AG09319 (cell line): Measurements from ENCODE around the gene LIF.
"Not testable (repeated sequence)": the region's sequence is repeated elsewhere in the genome, so short reads cannot be mapped to it uniquely, and the experiment has no call there.

Experiments
- DNase-seq: peaks from one replicate; pipeline ENCODE4 v3.0.0-alpha.2; 2010; ENCODE audit warnings: low read depth; ENCODE audit errors: extremely low read depth
- TF ChIP-seq, protein P1 (sequence below): IDR thresholded peaks from 2 replicates; pipeline ENCODE4 v1.5.1; 2011; ENCODE audit warnings: low read depth, mild to moderate bottlenecking, inconsistent platforms, low read length, moderate library complexity

Gene LIF

DNA sequence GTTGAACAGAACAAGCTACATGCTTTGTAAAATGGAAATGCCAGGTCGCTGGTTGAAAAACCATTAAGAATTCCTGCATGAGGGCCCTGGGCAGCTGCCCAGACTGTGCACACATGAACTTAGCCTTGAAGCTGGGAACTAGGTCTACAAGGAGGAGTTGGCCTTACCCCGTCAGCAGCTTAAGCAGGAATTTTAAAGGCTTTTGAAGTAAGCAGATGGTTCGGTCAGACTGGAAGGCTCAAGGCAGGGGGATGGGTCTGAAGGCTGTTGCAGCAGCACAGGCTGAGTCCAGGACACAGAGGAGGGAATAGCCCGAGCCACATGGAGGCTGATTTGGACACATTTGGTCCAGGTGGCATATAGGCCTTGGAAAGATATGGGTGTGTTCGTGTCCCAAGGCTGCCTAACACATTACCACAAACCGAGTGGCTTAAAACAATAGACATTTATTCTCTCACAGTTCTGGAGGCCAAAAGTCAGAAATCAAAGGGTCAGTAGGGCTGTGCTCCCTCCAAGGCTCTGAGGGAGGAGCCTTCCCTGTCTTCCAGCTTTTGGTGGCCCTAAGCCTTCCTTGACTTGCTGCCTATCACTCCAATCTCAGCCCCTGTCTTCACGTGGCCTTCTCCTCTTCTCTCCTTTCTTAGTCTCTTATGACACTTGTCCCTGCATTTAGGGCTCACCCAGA, 11.6 kb downstream of the LIF start:
- TF ChIP-seq, protein P1, sequence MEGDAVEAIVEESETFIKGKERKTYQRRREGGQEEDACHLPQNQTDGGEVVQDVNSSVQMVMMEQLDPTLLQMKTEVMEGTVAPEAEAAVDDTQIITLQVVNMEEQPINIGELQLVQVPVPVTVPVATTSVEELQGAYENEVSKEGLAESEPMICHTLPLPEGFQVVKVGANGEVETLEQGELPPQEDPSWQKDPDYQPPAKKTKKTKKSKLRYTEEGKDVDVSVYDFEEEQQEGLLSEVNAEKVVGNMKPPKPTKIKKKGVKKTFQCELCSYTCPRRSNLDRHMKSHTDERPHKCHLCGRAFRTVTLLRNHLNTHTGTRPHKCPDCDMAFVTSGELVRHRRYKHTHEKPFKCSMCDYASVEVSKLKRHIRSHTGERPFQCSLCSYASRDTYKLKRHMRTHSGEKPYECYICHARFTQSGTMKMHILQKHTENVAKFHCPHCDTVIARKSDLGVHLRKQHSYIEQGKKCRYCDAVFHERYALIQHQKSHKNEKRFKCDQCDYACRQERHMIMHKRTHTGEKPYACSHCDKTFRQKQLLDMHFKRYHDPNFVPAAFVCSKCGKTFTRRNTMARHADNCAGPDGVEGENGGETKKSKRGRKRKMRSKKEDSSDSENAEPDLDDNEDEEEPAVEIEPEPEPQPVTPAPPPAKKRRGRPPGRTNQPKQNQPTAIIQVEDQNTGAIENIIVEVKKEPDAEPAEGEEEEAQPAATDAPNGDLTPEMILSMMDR, result no peak
- no peak for DNase-seq

DNA sequence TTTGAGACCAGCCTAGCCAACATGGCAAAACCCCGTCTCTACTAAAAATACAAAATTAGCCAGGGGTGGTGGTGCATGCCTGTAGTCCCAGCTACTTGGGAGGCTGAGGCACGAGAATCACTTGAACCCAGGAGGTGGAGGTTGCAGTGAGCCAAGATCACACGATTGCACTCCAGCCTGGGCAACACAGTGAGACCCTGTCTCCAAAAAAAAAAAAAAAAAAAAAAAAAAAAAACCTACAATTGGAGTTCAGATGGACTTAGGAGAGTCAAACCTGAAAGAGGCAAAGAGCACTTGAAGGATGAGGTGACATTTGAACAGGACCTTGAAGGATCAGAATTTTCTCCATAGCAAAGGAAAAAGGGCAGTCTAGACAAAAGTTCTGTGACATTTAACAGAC, 12.2 kb downstream of the LIF start:
- not testable (repeated sequence) for DNase-seq

DNA sequence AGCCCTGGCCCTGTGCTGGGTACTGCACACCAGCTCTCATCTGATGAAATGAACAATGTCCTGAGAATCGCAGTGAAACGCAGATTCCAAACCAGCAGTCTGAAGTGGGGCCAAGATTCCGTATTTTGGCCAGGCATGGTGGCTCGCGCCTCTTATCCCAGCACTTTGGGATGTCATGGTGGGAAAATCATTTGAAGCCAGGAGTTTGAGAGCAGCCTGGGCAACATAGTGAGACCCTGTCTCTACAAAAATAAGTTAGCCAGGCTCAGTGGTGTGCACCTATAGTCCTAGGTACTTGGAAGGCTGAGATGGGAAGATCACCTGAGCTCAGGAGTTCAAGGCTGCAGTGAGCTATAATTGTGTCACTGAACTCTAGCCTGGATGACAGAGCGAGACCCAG, 13.0 kb downstream of the LIF start:
- DNase-seq, result no peak
- TF ChIP-seq, protein P1, result no peak

DNA sequence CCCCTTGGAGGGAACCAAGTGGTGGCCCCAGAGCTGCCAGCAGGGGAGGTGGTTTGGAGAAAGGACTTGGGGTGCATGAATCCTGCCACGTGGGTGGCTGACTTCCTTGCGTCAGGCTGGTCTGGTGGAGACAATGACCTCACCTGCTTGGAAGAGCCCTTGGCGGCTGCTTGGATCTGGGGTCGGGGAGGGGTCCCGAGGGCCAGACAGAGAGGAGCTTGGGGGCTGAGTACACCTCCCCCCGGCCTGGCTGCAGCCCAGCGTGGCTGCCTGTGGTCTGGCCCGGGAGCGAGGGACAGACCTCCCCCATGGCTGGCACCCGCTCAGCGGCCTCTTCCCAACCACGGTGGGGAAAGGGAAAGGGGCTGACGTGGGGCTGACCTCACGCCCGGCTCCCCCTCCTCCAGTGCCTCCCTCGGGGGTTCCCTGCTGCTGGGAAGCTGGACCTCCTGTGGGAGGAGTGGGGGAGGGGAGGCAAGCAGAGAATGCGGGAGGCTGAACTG, 13.8 kb downstream of the LIF start:
- DNase-seq, result no peak
- TF ChIP-seq, protein P1, result no peak

DNA sequence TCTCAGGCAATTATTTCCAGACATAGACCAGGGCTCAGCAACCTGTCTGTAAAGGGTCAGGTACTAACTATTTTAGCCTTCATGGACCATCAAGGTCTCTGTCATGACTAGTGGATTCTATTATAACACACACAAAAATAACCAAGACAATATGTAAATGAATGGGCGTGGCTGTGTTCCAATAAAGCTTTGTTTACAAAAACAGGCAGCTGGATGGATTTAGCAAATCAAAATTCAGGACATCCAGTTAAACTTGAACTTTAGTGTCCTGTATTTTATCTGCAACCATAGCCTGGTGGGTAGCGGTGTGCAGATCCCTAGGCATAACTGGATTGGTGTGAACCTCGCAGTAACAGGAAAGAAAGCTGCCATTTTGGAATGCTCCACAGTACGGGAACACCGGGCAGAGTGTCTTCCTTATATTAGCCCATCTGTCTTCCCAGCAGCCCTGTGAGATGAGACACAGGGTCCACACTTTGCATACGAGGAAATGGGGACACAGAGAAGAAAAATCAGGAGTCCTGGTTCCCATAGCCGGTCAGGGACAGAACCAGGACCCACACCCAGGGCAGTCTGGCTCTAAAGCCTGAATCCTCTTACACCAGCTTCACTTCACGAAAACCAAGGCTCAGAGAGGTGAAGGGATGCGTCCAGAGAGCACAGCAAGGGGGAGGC, 15.6 kb downstream of the LIF start:
- TF ChIP-seq, protein P1, result no peak
- DNase-seq, result no peak

DNA sequence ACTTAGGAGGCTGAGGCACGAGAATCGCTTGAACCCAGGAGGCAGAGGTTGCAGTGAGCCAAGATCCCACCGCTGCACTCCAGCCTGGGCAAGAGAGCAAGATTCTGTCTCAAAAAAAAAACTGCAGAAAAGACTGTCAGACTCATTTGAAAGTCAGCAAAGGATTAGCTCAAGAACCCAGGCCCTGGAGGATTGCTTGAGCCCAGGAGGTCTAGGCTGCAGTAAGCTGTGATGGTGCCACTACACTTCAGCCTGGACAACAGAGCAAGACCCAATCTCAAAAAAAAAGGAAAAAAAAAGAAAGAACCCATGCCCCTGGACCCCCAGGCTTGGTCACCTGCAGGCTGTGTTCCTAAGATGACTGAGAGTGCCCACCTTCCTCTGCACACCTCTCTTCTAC, 16.2 kb downstream of the LIF start:
- DNase-seq, result no peak
- TF ChIP-seq, protein P1, result no peak

DNA sequence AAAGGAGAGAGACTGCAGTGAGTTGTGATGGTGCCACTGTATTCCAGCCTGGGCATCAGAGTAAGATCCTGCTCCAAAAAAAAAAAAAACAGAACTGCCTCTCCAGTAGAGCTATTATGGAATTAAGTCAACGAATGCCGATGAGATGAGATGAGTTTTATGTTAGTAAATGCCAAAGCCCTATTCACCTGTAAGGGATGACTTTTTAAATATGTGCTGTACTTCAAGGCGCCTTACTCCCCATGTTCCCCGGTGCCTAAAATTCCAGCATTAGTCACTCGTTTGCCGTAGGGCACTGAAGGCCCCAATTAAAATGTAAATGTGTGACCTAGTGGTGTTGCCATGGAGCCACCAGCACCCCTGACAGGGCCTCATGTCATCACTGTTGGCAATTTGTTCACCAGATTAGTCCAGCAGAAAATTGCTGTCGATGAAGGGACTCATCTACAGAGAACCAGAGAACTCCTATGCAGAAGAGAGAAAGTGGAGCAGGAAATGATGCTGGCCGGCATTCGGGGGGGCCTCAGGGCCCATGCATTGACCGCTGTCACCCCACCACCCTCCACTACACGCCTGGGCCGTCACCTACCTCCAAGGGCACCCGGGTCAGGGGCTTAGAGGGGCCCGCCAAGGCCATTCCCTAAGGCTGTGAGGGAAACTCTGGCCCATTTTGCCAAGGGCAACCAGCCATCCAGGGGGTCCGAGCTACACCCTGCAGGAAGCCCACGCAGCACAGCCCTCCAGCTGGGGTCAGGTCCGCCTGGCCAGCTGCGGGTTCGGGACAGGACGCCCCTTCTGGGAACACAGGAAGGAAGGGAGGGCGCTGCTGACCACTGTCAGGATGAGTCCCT, 17.8 kb downstream of the LIF start:
- no peak for DNase-seq
- TF ChIP-seq, protein P1, result no peak
